GM12891 (cell line): ENCODE results near the gene ZSWIM3.

Experiments
- DNase-seq: peaks from one replicate; pipeline ENCODE4 v3.0.0; 2011; ENCODE audit warnings: low spot score; ENCODE audit not compliant: insufficient read length
- FAIRE-seq: peaks from 2 replicates; lab custom pipeline; 2011; peaks lifted over from hg19 to GRCh38; lab: Jason Lieb, UNC
- PAX5 ChIP-seq: IDR thresholded peaks from 2 replicates; pipeline ENCODE4 v1.6.1; 2011; ENCODE audit warnings: low read length, moderate library complexity, mild to moderate bottlenecking; ENCODE audit not compliant: insufficient read depth, severe bottlenecking
- POLR2A ChIP-seq: IDR thresholded peaks from 2 replicates; pipeline ENCODE4 v1.6.1; 2011; ENCODE audit warnings: low read depth, low read length, control low read depth
- POLR2AphosphoS5 ChIP-seq: IDR thresholded peaks from 2 replicates; pipeline ENCODE4 v1.6.1; 2011; ENCODE audit warnings: low read depth, low read length, control low read depth
- POU2F2 ChIP-seq: IDR thresholded peaks from 2 replicates; pipeline ENCODE4 v1.6.1; 2011; ENCODE audit warnings: low read depth, mild to moderate bottlenecking, control low read depth, low read length, moderate library complexity
- SPI1 ChIP-seq: IDR thresholded peaks from 2 replicates; pipeline ENCODE4 v1.6.1; 2011; ENCODE audit warnings: low read depth, low read length, control low read depth
- TAF1 ChIP-seq: IDR thresholded peaks from 2 replicates; pipeline ENCODE4 v1.6.1; 2011; ENCODE audit warnings: low read depth, low read length, control low read depth

The ZSWIM3 gene

DNA sequence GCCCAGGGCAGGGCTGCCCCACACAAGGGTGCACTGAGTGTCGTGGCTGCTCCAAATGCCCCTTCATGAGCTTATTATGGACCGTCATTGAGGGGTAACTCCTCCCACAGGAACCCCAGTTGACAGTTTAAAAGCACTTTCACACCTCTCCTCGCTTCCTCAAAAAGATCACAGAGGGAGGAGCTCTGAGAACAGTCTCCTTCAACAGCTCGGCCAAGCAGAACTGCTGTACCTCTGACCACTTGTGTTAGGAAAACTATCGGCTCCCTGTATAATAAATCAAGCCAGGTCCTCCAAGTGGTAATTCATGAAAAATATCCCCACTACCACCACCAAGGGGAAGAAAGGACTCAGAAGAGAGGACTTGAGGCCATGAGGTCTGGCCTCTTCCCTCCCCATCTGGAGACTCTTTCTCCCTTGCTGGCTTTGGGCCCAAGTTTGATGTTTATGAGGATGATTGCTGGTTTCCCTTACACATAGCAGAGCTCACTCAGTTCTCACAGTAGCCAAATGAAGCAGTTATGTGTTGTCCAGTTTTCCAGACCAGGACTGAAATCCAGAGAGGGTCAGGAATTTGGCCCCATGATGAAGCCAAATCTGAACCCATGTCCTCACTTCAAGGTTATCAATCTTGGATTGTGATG, 15.1 kb upstream of the ZSWIM3 start:
- FAIRE-seq (peak; percentile 83), DNase-seq (peak; percentile 64)
- no peak for TF ChIP-seq PAX5
- no peak for TF ChIP-seq POLR2A
- TF ChIP-seq POU2F2: no peak
- peak; percentile 83 for TF ChIP-seq SPI1
- TF ChIP-seq TAF1: no peak
- TF ChIP-seq POLR2AphosphoS5: no peak

- no peak for TF ChIP-seq POU2F2
- TF ChIP-seq PAX5: no peak
- no peak for TF ChIP-seq POLR2AphosphoS5
- TF ChIP-seq POLR2A: no peak
- no peak for TF ChIP-seq SPI1
- TF ChIP-seq TAF1: no peak
- DNase-seq (no peak), FAIRE-seq (no peak)
These were observed 13.9 kb upstream of the ZSWIM3 start for GRCh38 chr20:45843506-45843905.

GRCh38 chr20:45845452-45845851, 12.0 kb upstream of the ZSWIM3 start:
- TF ChIP-seq POU2F2 (no peak), PAX5 (no peak), POLR2A (no peak), POLR2AphosphoS5 (no peak), SPI1 (no peak), TAF1 (no peak)
- DNase-seq (no peak), FAIRE-seq (no peak)

DNA sequence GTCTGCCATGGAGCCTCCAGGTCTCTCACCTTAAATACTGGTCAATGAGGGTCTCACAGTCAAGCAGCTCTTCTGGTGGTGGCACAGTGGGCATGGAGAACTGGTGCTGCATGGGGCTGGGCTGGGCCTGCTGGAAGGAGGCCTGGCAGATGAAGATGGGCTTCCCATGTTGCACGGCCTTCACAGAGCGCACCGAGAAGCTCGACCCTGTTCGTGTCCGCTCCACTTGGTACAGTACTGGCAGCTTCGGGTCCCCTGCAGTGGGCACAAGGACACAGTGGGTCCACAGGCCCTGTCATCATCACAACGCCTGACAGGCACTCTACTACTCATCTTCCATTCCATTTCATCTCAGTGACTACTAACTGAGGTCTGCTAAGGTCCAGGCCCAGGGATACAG, 9.0 kb upstream of the ZSWIM3 start:
- FAIRE-seq: no peak
- TF ChIP-seq POU2F2: no peak
- no peak for TF ChIP-seq SPI1
- no peak for TF ChIP-seq POLR2A
- no peak for TF ChIP-seq PAX5
- no peak for TF ChIP-seq POLR2AphosphoS5
- TF ChIP-seq TAF1: no peak

GRCh38 chr20:45848969-45849582, 8.3 kb upstream of the ZSWIM3 start:
- FAIRE-seq (no peak), DNase-seq (no peak)
- TF ChIP-seq POLR2A (no peak), POLR2AphosphoS5 (no peak), TAF1 (no peak), SPI1 (no peak)

More for the DNA sequence above, 9.0 kb upstream of the ZSWIM3 start:
- DNase-seq: no peak

GRCh38 chr20:45850238-45850637, 7.2 kb upstream of the ZSWIM3 start:
- DNase-seq (no peak), FAIRE-seq (no peak)
- TF ChIP-seq PAX5 (no peak), POU2F2 (no peak), POLR2A (no peak), TAF1 (no peak), POLR2AphosphoS5 (no peak)

DNA sequence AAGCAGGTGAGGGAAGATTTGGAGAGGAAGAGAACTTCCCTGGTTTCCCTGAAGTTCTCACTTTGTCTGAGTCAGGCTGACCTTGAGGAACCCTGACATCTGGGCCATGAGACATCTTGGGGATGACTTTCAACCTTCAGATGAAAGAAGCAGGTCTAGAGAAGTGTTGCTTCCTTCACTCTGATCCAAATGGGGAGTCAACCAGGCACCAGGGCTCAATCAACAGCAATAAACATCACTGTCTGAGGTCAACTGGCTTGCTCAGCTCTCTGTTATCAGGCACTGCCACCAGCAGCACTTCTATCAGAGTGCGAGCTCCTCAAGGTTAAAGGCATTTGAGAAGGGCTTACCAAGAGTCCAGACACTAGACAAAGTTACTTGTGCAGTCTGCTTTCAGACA, 6.5 kb upstream of the ZSWIM3 start:
- DNase-seq (no peak), FAIRE-seq (no peak)
- TF ChIP-seq POLR2AphosphoS5: no peak
- no peak for TF ChIP-seq PAX5
- TF ChIP-seq TAF1: no peak
- TF ChIP-seq POU2F2: no peak
- TF ChIP-seq SPI1: no peak
- no peak for TF ChIP-seq POLR2A

- no peak for FAIRE-seq
- no peak for DNase-seq
These were observed 5.9 kb upstream of the ZSWIM3 start for GRCh38 chr20:45851501-45851900.

GRCh38 chr20:45852326-45852725, 5.1 kb upstream of the ZSWIM3 start:
- no peak for DNase-seq
- TF ChIP-seq SPI1 (no peak), TAF1 (no peak), POLR2A (no peak), PAX5 (no peak), POU2F2 (no peak), POLR2AphosphoS5 (no peak)

More at GRCh38 chr20:45851501-45851900, 5.9 kb upstream of the ZSWIM3 start:
- TF ChIP-seq PAX5 (no peak), SPI1 (no peak), POLR2AphosphoS5 (no peak), POLR2A (no peak), TAF1 (no peak), POU2F2 (no peak)

GRCh38 chr20:45853484-45853883, 3.9 kb upstream of the ZSWIM3 start:
- no peak for TF ChIP-seq POU2F2
- no peak for TF ChIP-seq SPI1
- TF ChIP-seq POLR2AphosphoS5: no peak
- TF ChIP-seq POLR2A: no peak
- TF ChIP-seq PAX5: no peak
- no peak for TF ChIP-seq TAF1
- DNase-seq (no peak), FAIRE-seq (no peak)

More at GRCh38 chr20:45852326-45852725, 5.1 kb upstream of the ZSWIM3 start:
- FAIRE-seq: no peak
